DND-41 (cell line): ENCODE data around the gene HAAO.
A peak's percentile ranks its signal among the peaks of the same experiment; 100 is the strongest.

Experiments used
- ATAC-seq: fragments of 200-7000 bp; cut with Tn5 transposase; 3 replicates; pipeline ENCODE4 v1.9.1; 2021; ENCODE audit warnings: low read depth; ENCODE audit not compliant: insufficient read depth
- DNase-seq: peaks from one replicate; pipeline ENCODE4 v3.0.0-alpha.2; 2020
- H2AFZ ChIP-seq: 2 replicates; pipeline ENCODE4 v1.6.0; 2012; ENCODE audit warnings: low read depth, low read length
- H3K27ac ChIP-seq: 2 replicates; pipeline ENCODE4 v1.5.1; 2012; ENCODE audit warnings: low read length, inconsistent platforms
- H3K27me3 ChIP-seq: fragments of 200-600 bp; sonication (generic); 2 replicates; pipeline ENCODE4 v1.6.0; 2012; ENCODE audit warnings: low read length, mild to moderate bottlenecking, inconsistent platforms; ENCODE audit not compliant: insufficient read depth, poor library complexity
- H3K36me3 ChIP-seq: 2 replicates; pipeline ENCODE4 v1.5.1; 2012; ENCODE audit warnings: low read length, inconsistent platforms; ENCODE audit not compliant: insufficient read depth
- H3K4me1 ChIP-seq: 2 replicates; pipeline ENCODE4 v1.5.1; 2012; ENCODE audit warnings: mild to moderate bottlenecking, low read length; ENCODE audit not compliant: insufficient read depth
- H3K4me2 ChIP-seq: 2 replicates; pipeline ENCODE4 v1.6.0; 2012; ENCODE audit warnings: mild to moderate bottlenecking, moderate library complexity, low read length, inconsistent platforms; ENCODE audit not compliant: insufficient read depth
- H3K4me3 ChIP-seq, 2 experiments: fragments of 200-600 bp in 1 of 2; shearing (Covaris generic) in 1 of 2; 2 replicates each; pipeline ENCODE4 v1.5.1; 2012 to 2016; ENCODE audit warnings: inconsistent platforms in 2 of 2, low read length in 2 of 2, mild to moderate bottlenecking in 2 of 2, low read depth in 1 of 2, moderate library complexity in 1 of 2
- H3K79me2 ChIP-seq: 2 replicates; pipeline ENCODE4 v1.6.0; 2012; ENCODE audit warnings: low read length, inconsistent platforms; ENCODE audit not compliant: insufficient read depth
- H3K9ac ChIP-seq: 2 replicates; pipeline ENCODE4 v1.6.0; 2012; ENCODE audit warnings: low read depth, mild to moderate bottlenecking, inconsistent platforms, low read length, moderate library complexity
- H3K9me3 ChIP-seq: 2 replicates; pipeline ENCODE4 v1.5.1; 2012; ENCODE audit warnings: low read length, moderate library complexity, mild to moderate bottlenecking, inconsistent platforms; ENCODE audit not compliant: insufficient read depth, severe bottlenecking
- H4K20me1 ChIP-seq: 2 replicates; pipeline ENCODE4 v1.6.0; 2012; ENCODE audit warnings: low read length; ENCODE audit not compliant: insufficient read depth
- CTCF ChIP-seq: IDR thresholded peaks from 2 replicates; pipeline ENCODE4 v1.5.1; 2012; ENCODE audit warnings: borderline replicate concordance, low read length, moderate library complexity, mild to moderate bottlenecking; ENCODE audit not compliant: poor library complexity, severe bottlenecking; ENCODE audit errors: extremely low read depth
- EZH2 ChIP-seq: IDR thresholded peaks from 3 replicates; pipeline ENCODE4 v1.6.1; 2012; ENCODE audit warnings: borderline replicate concordance, low read depth, mild to moderate bottlenecking, moderate library complexity, low read length, inconsistent platforms; ENCODE audit not compliant: severe bottlenecking

Gene HAAO

DNA sequence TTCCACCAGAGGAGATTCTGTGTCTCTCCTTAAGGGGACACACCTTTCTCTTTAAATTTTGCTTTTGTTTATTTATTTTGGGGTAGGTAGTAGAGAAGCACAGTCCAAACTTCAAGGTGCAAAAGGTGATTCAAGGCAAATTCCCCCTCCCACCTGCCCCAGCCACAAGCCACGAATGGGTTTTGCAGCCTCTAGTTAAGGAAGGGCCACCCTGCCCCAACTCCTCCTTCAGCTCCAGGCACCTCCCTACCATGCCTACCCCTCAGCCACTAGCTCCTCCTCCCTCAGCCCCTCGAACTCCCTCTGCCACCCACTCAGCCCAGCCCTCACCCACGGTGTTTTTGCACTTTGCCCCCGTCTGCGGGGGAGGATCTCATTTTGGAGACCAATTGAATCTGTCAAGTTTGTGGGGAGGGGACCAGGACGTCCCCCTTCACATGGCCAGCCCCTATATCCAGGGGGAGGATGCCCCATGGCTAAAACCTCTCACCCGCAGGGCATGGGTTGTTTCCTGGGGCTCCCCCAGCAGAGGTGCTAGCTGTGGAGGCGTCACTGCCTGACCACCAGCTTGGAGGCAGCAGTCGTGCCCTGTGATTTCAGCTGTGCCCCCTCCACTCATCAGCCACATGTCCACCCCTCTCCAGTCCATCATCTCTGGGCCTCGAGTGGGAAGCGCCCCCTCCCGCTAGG lies 4.5 kb downstream of the HAAO start:
- Histone ChIP-seq H3K9ac (no peak overlapping the region), H2AFZ (no peak overlapping the region), H4K20me1 (no peaks in the 10 kb centered on the region), H3K4me1 (no peaks in the 10 kb centered on the region), H3K4me3 (no peak overlapping the region), H3K27ac (no peak overlapping the region), H3K79me2 (no peaks in the 10 kb centered on the region), H3K4me2 (no peak overlapping the region), H3K27me3 (no peaks in the 10 kb centered on the region), H3K36me3 (no peaks in the 10 kb centered on the region), H3K9me3 (no peaks in the 10 kb centered on the region)
- peak; percentile 68; the same call in 1 of the 3 replicates for ATAC-seq
- no peak for DNase-seq
- TF ChIP-seq EZH2 (no peak), CTCF (no peak)

DNA sequence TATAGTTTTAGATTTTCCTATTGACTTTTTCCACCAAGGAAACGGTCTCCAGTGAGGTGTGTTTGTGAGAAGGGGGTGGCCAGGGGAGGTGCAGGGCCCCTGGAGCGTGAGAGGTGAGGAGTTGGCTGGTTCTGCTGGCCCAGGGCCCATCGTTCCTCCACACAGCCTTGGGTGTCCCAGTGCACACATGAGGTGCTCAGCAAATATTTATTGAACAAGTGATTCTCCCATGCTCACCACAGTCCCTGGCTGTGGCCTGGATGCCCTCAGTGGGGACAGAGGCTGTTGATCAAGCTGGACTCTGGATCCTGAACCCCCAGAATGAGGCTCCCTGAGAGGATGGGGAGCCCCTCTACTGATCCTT lies 5.0 kb downstream of the HAAO start:
- Histone ChIP-seq H3K4me3 (no peak overlapping the region), H3K4me1 (no peaks in the 10 kb centered on the region), H3K9me3 (no peaks in the 10 kb centered on the region), H2AFZ (no peak overlapping the region), H3K36me3 (no peaks in the 10 kb centered on the region), H3K4me2 (no peak overlapping the region), H3K79me2 (no peaks in the 10 kb centered on the region), H4K20me1 (no peaks in the 10 kb centered on the region), H3K27ac (no peak overlapping the region), H3K9ac (no peak overlapping the region), H3K27me3 (no peaks in the 10 kb centered on the region)
- TF ChIP-seq CTCF (no peak), EZH2 (no peak)
- ATAC-seq (no peak), DNase-seq (no peak)

DNA sequence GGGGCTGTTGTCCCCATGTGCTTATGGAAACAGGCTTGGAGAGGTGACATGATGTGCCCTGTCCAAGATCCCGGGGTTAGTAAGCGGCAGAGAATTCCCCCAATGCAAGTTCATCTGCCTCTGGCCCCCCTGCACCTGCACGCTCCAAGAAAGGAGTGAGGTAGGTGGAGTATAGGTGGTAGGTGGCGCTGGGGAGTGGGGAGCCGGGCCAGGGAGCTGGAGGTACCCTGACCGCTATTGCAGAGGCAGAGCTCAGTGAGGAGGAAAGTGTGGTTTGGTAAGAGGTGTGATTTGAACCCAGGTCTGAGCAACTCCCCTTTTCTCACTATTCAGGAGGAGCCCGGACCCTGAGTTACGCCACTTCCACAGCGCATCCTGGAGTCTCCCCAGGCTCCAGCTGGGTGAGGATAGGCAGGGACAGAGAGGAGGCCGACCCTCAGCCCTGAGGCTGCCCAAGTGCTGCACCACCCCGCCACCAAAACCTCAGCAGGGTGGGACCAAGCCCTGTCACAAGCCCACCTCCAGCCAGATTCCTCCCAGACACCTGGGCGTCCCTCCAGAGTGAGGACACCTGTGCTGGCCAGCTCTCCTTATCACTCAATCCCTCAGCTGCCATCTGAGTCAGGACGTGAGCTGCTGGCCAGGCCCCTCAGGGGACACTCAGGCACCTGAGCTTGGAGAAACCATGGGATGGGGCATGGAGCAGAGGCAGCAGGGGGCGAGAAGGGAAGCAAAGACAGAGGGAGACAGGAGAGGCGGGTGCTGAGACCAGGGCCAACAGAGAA lies 5.6 kb downstream of the HAAO start:
- H3K36me3 ChIP-seq, result no peaks in the 10 kb centered on the region
- TF ChIP-seq CTCF (no peak), EZH2 (no peak)
- no peaks in the 10 kb centered on the region for H4K20me1 ChIP-seq
- H2AFZ ChIP-seq, result no peak overlapping the region
- DNase-seq (no peak), ATAC-seq (no peak)
- no peaks in the 10 kb centered on the region for H3K4me1 ChIP-seq
- no peaks in the 10 kb centered on the region for H3K79me2 ChIP-seq
- H3K27me3 ChIP-seq, result no peaks in the 10 kb centered on the region
- H3K9ac ChIP-seq, result no peak overlapping the region
- no peak overlapping the region for H3K4me2 ChIP-seq
- H3K9me3 ChIP-seq, result no peaks in the 10 kb centered on the region
- no peak overlapping the region for H3K27ac ChIP-seq
- H3K4me3 ChIP-seq, result no peak overlapping the region
